GM08714 (cell line): ENCODE data around the gene TMEM234.

Experiments
- H3K4me3 ChIP-seq: fragments of 200-500 bp; sonication (Bioruptor generic); 2 replicates; pipeline ENCODE4 v1.5.1; 2014; ENCODE audit warnings: mild to moderate bottlenecking, low read length, inconsistent platforms
- ZNF274 ChIP-seq: IDR thresholded peaks from 2 replicates; pipeline ENCODE4 v1.6.1; 2012; ENCODE audit warnings: mild to moderate bottlenecking, low read depth, low read length

TMEM234 gene

DNA sequence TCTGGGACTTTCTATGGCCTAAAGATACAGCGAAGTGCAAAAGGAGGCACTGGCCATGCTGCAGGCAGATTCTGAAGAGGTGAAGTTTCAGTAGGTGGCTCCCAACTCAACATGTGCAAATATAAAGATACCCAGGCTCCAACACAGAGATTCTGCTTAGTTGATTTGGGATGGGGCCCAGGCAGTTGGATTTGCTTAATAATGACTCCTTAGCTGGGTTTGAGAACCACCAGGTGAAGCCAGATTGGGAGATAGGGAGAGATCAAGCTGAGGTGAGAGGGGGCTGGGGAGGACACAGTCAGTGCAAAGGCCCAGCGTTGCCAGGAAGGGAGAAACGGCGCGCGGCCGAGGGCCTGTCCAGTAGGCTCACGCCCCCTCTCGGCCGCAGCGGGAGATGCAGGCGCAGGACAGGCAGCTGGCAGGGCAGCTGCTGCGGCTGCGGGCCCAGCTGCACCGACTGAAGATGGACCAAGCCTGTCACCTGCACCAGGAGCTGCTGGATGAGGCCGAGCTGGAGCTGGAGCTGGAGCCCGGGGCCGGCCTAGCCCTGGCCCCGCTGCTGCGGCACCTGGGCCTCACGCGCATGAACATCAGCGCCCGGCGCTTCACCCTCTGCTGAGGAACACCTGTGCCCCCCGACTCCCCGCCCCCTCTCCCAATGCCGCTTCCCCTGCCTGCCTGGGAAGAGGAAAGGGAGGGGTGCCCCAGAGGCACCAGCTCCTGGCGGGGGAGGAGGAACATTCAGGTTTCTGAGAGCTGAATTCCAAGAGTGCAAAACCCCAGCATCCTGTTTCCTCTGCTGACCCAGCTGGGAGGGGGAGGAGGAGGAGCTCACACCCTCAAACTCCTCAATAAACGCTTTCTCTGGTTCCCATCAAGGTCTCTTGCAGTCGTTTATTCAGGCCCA is 26.1 kb upstream of the TMEM234 start:
- TF ChIP-seq ZNF274 = no peak
- H3K4me3 ChIP-seq = no peak overlapping the region; the same call in 1 of the 2 replicates

DNA sequence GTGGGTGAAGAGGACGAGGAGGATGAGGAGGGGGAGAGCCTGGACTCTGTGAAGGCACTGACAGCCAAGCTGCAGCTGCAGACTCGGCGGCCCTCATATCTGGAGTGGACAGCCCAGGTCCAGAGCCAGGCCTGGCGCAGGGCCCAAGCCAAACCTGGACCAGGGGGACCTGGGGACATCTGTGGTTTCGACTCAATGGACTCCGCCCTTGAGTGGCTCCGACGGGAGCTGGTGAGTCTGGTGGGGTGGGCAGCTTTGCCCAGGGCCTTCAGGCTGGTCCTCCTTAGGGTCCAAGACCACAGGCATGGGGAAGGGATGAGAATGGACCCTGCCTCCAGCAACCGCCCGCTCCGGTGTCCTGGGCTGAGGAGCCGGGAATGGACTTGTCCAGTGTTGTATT is 25.3 kb upstream of the TMEM234 start:
- H3K4me3 ChIP-seq = no peak overlapping the region
- TF ChIP-seq ZNF274 = no peak

DNA sequence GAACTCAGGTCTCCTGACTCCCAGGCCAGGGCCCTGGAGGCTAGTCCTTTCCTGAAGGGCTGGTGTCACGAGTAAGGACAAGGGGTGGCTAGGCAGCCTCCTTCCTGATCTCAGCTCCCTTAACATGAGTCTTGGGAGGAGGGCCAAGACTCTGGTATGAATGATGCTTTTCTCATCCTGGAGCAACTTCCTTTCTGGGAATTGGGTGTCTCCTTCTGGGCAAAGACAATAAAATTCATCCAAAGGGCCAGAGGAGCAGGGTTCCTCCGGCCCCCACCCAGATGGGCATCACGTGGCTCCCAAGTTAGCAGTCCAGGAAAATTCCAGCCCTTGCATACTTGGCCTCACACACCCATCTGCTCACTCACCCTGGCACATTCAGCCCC is 24.7 kb upstream of the TMEM234 start, which contains the start of gene FAM167B:
TSS of gene FAM167B (plus strand) at position 335 of the 386 bp plus-strand sequence. CDS start 200 bp downstream, outside the sequence.
- no peak within 1 kb of the TSS for H3K4me3 ChIP-seq
- TF ChIP-seq ZNF274 = no peak

DNA sequence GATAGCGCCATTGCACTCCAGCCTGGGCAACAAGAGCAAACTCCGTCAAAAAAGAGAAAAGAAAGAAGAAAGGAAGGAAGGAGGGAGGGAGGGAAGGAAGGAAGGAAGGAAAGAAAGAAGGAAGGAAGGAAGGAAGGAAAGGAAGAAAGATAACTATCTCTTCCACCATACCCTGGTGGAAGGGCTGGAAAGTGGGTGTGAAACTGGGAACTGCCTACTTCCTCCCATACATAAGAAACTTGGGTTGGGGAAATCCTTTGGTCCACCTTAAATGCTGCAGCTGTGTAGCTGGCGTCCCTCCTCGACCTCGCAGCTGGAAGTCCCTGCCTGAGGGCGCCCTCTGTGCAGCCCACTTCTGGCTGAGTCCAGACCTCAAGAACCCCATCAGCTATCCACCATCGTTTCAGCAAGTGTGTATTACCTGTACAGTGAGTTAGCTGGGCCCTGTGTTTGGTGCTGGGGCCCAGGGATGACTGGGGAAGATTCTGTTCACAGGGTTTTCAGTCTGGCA is 20.2 kb upstream of the TMEM234 start:
- H3K4me3 ChIP-seq = no peak overlapping the region
- no peak for TF ChIP-seq ZNF274

DNA sequence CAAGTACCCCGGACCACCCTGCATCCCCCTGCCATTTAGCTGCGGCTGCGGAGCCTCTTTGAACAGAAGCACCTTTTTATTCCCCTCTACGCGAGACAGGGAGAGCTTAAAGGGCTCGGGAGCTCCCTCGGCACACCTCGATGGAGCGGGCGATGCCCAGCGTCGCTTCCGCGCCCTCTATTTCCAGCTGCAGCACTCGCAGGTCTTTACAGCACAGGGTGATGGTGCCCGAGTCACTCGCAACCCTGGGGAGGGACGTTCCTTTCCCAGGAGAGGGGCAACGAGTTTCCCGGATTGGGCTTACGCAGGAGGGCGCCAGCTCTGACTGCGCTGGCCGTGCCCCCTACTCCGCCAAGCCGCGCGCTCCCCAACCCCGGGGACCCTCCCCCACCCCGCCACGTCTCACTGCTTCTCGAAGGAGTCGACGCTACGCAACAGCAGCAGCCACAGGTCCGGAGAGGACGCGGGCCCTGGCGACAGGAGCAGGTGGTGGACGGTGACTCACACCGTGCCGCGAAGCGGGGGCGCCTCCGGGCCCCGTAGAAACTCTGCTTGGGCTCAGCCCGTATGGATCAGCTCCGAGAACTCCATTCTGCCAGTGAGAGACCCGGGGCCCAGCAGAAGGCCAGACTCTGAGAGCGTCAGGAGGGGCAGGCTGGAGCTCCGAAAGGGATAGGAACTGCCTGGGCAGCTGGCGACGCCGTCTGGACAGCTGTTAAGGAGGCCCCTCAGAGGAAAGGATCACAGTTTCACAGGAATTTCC is 19.0 kb upstream of the TMEM234 start:
- H3K4me3 ChIP-seq = peak overlapping the region; percentile 53; the same call in 1 of the 2 replicates
- no peak for TF ChIP-seq ZNF274

DNA sequence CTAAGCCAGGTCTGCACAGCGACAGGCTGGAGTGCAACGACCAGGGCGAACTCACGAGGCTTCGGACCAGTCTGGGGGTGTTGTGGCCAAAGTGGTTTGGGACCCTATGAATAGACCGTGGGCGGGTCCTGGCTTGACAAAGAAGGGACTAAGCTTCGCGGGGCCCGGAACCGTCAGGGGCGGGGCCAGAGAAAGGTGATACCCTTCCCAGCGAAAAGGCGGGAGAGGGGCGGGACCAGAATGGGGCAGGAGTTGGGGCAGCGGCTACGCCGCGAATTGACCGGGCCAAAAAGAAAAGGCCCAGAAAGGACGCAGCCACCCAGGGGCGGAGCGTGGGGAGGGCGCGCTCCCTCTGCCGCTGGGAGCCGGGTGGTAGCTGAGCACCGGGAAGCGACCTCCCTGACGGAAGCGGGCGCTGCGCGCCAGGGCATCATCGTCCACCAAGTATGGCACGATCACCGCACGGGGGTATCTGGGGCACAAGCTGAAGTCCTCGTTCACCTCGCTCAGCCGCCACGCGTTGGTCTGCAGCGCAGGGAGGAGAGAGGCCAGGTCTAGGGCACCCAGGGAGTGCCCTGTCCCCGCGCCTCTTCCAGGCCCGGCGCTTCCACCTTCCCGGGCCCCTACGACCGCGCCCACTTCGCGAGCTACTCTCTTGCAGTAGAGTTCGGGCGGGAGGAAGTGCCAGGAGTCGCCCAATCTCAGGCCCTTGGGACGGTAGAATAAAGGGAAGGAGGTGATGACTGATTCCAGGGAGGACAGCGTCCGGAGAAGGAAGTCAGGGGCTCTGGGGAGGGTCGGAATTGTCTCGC is 18.2 kb upstream of the TMEM234 start:
- peak overlapping the region; percentile 53; the same call in 1 of the 2 replicates for H3K4me3 ChIP-seq
- TF ChIP-seq ZNF274 = no peak

DNA sequence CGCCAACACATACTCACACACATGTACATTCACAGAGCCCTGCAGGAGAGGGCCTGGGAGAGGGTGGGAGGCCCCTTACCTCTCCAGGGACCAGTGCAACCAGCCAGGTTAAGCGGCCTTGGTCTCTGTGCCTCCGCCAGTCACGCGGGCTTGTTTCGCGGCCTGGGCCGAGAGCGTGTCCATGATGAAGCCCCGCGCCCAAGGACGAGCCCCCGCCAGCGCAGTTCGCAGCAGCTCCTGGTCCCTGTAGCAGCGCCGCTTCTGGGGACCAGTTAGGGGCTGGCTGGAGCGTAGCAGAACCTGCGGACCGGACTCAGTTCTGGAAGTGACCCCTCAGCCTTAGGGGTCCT is 17.6 kb upstream of the TMEM234 start:
- H3K4me3 ChIP-seq = no peak overlapping the region
- TF ChIP-seq ZNF274 = no peak

DNA sequence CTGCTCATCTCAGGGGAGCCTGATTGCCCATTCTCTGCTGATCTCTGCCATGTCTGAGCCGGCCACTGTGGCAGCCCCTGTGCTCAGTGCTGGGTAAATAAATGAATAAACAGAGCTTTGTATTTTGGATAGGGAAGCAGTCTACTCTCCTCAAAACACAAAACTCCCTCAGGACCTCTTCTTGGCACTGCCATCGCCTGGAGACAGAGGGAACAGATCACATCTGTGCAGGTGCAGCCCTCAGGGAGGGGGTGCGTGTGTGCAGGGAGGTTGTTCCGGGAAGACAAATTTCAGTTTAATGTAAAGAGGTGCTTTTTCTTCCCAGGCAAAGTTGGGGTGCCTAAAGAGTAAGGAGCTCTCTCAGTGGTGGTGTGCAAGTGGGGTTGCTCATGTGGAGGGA is 17.2 kb upstream of the TMEM234 start:
- H3K4me3 ChIP-seq = no peak overlapping the region
- no peak for TF ChIP-seq ZNF274

DNA sequence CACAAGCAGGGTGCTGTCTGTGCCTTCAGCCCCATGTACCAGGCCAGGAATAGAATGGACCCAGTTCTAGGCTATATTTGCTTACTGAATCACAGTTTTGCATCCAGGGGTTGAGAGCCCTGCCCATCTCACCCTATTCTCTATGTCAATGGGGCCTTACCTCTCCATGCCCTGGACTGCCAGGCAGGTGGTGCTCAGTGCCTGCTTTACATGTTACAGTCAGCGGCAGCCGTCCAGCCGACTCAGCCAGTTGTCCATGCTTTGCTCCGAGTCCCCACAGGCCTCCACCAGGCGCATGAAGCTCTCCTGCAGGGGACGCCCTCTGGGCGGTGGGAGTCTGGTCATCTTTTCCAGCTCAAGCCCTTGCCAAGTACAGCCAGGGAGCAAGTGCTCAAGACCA is 12.6 kb upstream of the TMEM234 start:
- no peak overlapping the region for H3K4me3 ChIP-seq
- TF ChIP-seq ZNF274 = no peak

DNA sequence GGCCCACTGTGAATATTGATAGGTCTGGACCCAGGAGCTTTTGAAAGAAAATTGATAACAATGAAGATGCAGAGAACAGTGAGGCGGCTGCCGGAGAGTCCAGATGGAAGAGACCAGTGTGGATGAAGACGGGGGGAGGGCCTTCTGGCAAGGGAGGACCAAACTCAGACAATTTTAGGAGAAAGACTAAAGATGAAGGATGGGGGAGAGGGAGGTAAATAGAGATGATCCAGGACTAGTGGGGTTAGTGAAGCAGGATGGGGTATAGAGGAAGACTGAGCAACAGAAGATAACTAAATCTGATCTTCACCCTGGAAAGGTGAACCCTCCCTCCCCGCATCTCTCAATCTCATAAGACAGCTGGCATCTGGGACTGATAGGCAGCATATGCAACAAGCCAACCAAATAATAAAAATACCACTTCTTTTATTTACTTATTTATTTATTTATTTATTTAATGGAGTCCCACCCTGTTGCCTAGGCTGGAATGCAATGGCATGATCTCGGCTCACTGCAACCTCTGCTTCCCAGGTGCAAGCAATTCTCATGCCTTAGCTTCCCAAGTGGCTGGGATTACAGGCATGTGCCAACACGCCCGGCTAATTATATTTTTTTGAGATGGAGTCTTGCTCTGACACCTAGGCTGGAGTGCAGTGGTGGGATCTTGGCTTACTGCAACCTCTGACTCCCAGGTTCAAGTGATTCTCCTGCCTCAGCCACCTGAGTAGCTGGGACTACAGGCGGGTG is 10.6 kb upstream of the TMEM234 start:
- no peak for TF ChIP-seq ZNF274
- no peak overlapping the region for H3K4me3 ChIP-seq

DNA sequence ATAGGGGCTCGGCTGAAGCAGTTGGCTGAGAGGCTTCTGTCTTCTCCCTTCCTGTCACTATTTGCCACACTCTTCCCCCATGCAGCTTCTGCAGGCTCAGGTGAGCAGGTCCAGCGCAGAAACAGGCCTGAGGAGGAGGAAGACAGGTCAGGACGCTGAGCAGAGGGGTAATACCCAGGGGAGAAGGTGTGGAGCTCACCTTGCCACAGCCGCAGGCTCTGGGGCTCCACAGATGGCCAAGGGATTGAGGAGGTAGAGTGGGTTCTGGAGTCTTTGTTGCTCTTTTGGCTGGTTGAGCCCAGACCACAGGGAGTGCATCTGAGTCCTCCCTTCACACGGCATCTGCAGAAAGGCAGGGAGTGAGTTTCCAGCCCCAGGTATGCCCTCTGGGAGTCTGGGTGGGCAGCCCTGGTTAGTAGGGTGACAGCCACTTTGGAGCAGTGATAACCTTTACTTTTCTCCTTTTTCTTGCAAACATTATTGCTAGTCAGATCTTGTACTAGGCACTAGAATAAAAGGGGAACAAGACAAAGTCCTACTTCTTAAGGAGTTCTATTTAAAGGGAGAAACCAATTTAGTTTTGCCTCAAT is 9.8 kb upstream of the TMEM234 start:
- no peak for TF ChIP-seq ZNF274

DNA sequence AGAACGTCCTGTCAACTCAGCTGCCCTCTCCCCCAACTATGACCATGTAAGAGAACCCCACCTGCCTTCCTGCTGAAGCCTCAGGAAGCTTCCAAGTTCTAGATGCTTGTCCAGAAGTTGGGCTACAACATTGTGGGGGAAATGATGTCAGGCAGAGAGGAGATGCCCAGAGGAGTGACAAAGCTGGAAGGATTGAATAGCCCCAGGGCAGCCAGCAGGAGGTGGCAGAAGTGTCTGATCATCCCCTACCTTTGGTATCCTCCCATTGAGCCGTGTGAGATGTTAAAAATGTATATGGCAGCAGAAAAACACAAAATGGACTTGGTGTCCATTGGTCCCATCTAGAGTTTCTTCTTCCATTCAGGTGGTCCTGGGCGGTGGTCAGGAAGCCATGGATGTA is 6.6 kb upstream of the TMEM234 start:
- TF ChIP-seq ZNF274 = no peak
- no peak overlapping the region for H3K4me3 ChIP-seq

More for the DNA sequence above, 9.8 kb upstream of the TMEM234 start:
- no peak overlapping the region for H3K4me3 ChIP-seq

DNA sequence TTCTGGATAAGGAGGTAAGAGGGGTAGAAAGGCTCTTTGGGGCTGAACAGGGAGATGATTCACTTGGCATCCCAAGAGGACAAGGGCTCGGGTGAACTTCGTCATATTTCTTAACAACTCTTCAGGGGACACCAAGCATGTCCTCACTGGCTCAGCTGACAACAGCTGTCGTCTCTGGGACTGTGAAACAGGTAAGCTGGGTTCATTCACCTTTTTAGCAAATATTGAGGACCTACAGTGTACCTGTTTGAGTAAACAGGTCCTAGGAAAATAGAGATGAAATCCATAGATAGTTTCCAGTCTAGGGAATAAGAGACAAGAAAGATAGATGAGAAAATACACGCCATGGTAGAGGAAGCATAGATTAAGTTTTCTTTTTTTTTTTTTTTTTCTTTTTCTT is 2.1 kb upstream of the TMEM234 start:
- H3K4me3 ChIP-seq = no peak overlapping the region

More for the DNA sequence above, 2.1 kb upstream of the TMEM234 start:
- TF ChIP-seq ZNF274 = no peak
